HG03095 (cell line): ENCODE data around the gene SERPINB6.
A peak's percentile ranks its signal among the peaks of the same experiment; 100 is the strongest.
"Not testable (repeated sequence)": the region's sequence is repeated elsewhere in the genome, so short reads cannot be mapped to it uniquely, and the experiment has no call there.

Experiments
- ATAC-seq: cut with Tn5 transposase; IDR thresholded peaks from one replicate; pipeline ENCODE4 v1.9.1; 2021; ENCODE audit warnings: moderate library complexity; ENCODE audit not compliant: unreplicated experiment

Gene SERPINB6

GRCh38 chr6:2971420-2972218, at the start of gene SERPINB6:
Gene SERPINB6, minus strand, starts transcription at chr6:2971567. Its CDS starts 12,235 bp downstream, at chr6:2959332.
- ATAC-seq, result peak; percentile 38

DNA sequence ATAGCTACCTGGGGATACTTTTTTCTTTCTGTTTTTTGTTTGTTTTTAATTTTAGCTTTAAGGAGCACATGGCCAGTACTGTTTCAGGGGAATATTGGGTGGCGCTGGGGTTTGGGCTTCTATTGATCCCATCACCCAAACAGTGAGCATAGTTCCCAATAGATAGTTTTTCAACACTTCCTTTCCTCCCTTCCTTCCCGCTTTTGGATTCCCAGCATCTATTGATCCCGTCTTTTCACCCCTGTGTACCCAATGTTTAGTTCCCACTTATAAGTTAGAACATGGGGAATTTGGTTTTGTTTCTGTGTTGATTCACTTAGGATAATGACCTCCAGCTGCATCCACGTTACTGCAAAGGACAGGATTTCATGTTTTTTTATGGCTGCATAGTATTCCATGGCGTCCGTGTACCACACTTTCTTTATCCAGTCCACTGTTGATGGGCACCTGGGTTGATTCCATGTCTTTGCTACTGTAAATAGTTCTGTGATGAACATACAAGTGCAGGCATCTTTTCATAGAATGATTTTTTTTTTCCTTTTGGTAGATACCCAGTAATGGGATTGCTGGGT, 48.5 kb upstream of the SERPINB6 start:
- no peak for ATAC-seq

- ATAC-seq, result no peak
These were observed 47.7 kb upstream of the SERPINB6 start for GRCh38 chr6:3019065-3019464.

- no peak for ATAC-seq
These were observed 45.9 kb upstream of the SERPINB6 start for GRCh38 chr6:3017304-3017703.

- no peak for ATAC-seq
These were observed 45.3 kb upstream of the SERPINB6 start for GRCh38 chr6:3016473-3017280.

DNA sequence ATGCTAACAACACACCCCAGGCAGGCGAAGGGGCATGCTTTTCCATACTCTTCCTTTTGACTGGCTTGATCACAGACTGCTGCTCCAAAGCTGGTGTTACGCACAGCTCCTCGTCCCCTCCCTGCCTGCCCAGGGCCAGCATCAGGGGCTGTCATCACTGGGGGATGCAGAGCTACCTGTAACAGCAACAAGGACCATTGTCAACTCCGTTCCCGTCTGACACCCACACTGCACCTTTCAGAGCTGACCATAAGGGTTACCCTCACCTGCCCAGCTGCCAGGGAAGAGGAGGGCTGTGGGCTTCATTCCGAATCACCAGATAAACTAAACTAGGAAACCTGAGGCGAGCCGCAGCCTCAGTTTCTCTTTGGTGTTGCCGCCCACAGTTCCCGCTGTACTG, 43.8 kb upstream of the SERPINB6 start:
- ATAC-seq, result no peak

DNA sequence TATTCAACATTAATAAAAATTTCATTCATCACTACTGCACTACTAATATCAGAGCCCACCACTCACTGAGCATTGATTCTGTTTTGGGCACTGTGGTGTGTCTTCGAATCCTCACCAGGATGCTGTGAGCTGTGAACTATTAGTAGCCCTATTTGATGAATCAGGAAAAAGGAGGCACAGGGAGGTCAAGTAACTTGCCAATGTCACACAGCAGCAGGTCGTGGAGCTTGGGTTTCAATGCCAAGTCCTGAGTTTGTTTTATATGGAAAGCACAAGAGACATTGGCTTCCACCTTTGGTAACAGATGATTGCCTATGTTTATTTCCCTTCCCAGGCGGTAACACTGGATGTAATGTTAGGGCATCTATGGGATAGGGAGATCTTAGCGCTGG, 43.3 kb upstream of the SERPINB6 start:
- ATAC-seq, result no peak

GRCh38 chr6:3013901-3014674, 42.7 kb upstream of the SERPINB6 start:
- no peak for ATAC-seq

- ATAC-seq, result no peak
These were observed 42.1 kb upstream of the SERPINB6 start for GRCh38 chr6:3013486-3013885.

- no peak for ATAC-seq
These were observed 40.2 kb upstream of the SERPINB6 start for GRCh38 chr6:3011592-3011991.

DNA sequence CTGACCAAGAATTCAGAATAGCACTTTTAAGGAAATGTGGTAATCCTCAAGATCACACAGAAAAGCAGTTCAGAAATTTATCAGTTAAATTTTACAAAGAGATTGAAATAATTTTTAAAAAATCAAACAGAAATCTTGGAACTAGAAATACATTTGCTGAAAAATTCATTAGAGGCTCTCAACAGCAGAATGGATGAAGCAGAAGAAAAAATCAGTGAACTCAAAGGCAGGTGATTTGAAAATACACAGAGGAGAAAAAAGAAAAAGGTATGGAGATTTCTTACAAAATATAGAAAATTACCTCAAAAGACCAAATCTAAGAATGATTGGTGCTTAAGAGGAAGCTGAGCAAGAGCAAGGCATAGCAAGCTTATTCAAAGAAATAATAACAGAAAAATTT, 39.8 kb upstream of the SERPINB6 start:
- no peak for ATAC-seq

GRCh38 chr6:3009930-3010329, 38.6 kb upstream of the SERPINB6 start:
- no peak for ATAC-seq

- not testable (repeated sequence) for ATAC-seq
These were observed 37.4 kb upstream of the SERPINB6 start for GRCh38 chr6:3008712-3009265.

DNA sequence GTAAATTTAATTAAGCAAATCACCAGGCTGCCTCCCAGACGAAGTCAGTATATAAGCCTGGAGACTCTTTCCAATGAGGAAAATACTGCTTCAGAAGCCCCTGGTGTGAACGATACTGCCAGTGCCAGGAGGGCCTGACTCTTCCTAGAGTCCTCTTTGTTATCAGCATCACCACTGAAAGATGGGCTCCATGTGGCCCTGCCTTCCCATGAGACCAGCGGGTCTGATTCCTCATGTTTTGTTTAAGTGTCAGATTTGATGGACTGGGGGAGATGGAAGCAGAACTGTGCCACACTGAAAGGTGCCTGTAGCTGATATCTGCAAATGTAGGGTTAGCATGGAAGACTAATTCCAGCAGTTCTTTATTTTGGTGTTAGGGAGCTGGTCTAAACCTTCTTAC, 36.2 kb upstream of the SERPINB6 start:
- no peak for ATAC-seq

DNA sequence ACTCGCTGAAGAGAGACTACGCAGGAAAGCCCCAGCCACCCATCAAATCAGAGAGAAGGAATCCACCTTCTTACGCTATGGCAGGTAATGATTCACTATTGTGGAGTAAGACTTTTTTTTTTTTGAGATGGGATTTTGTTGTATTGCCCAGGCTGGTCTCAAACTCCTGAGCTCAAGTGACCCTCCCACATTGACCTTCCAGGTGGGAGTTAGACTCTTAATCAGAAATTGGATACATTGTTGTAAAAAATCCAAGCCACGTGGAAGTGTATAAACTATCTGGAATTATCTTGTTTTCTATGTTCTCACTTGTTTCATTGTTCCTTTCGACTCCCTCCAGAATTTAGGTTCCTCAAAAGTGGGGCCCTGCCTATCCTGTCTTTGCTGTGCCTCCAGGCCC, 35.1 kb upstream of the SERPINB6 start:
- no peak for ATAC-seq

- no peak for ATAC-seq
These were observed 34.5 kb upstream of the SERPINB6 start for GRCh38 chr6:3005874-3006273.

DNA sequence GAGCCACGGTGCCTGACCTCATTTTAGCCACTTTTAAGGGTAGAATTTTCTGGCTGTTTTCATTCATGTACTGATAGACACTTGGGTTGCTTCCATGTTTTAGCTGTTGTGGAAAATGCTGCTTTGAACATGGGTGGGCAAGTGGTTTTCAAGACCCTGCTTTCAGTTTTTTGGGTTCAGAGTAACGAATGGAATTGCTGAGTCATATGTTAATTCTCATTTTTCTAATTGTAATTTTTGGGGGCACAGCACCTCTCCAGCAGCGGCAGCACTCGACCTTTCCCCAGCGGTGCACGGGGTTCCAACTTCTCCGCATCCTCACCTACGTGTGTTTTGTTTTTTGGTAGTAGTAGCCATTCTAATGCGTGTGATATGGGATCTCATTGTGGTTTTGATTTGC, 33.7 kb upstream of the SERPINB6 start:
- ATAC-seq, result no peak

- not testable (repeated sequence) for ATAC-seq
These were observed 31.9 kb upstream of the SERPINB6 start for GRCh38 chr6:3003226-3003625.

DNA sequence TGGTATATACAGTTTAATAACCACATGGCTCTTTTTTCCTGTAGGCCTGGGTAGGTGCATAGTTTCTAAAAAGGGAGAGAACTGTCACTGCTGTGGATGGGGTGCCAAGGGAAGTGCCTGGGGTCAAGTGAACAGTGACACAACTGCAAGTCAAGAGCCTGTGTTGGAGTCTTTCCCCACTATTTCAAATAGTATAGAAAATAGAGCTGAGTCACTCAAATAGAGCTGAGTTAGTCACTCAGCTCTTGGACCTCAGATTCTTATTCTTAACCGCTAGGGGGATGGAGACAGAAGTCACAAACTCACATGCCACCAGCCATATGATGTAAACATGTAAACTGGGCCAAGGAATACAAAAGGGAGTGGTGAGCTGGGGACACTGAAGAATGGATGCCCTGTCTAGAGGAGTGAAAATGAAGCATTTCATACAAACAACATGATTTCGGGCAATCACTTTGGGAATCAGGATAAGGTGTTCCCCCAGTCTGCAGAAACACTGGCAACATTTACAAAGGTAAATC, 30.5 kb upstream of the SERPINB6 start:
- ATAC-seq, result no peak

- no peak for ATAC-seq
These were observed 29.9 kb upstream of the SERPINB6 start for GRCh38 chr6:3001146-3001772.
